Activated CD4-positive, CD25-positive, alpha-beta regulatory T cell treated with anti-CD3 and anti-CD28 coated beads, Interleukin-2, amount 50 U/mL, for 16 hours (primary cell): ENCODE results near the gene USP10.

ENCODE experiments used
- DNase-seq: peaks from one replicate; pipeline ENCODE4 v3.0.0-alpha.2; 2020; ENCODE audit warnings: low read depth, low spot score

Gene USP10

DNA sequence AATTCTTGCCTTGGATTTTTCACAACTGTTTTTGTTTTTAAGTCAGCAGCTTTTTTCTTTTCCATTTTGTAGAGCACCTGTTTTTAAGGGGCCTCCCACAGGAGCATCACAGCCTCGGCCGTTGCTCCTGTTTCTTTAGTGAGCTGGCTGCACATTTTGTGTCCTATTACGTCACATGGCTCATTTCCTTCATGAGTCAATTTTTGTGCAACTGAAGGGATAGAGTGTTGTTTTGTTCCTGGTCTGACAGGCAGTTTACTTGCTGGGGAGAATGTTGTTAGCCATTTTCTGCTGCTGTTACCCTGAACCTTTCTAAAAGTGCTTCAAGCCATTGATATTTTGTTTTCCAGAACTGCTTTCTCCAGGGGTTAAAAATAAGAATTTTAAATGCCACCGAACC lies 75.0 kb downstream of the USP10 start:
- DNase-seq, result no peak

DNA sequence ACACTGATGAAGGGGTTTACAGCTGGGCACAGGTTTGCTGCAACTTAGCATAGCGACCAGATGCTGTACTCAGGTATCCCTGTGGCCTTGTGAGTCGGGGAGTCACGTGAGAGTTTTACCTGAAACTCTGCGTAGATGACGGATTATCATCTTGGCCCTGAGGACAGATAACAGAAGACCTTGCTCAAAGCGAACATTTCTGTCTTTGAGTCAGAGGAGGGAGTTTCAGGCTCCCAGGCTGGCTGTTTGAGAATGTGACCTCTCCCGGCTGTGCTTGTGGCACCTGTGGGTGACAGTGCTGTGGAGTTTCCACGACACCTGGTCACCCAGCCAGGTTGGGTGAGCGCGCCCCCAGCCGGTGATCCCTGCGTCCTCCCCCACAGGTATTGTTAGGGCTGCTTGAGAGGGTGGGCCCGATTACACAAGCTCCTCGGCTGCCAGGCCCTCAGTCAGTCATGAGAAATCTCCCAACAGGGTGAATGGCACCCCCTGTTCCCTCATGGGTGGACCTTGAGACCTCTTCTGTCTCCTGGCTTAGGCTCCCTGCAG lies 75.5 kb downstream of the USP10 start:
- no peak for DNase-seq

DNA sequence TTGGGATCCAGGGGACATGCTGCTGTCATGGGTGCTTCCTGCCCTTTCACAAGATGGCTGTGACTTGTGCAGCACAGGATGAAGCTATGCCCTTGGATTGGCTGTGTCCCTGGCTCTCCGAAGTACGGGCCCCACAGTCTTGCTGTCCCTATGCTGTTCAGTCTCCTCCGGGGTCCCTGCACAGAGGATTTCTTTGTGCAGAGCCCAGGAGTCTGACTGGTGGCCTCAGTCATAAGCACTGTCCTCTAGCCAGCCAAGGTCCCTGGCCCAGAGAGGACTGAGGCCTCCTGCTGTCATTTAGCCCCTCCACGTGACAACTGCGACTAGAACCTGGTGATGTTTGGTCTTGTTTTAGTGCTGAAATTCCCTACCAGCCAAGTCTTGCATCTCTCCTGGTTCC lies 77.6 kb downstream of the USP10 start:
- no peak for DNase-seq

DNA sequence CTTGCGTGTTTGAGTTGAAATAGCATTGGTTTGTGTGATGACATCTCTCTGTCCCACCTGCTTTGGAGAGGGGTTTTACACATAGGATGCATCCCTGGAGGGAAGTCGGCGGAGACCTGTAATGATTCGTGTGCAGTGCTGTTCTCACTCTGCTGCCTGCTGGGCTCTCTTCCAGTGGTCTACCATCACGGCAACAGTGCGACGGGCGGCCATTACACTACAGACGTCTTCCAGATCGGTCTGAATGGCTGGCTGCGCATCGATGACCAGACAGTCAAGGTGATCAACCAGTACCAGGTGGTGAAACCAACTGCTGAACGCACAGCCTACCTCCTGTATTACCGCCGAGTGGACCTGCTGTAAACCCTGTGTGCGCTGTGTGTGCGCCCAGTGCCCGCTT lies 78.9 kb downstream of the USP10 start:
- no peak for DNase-seq

DNA sequence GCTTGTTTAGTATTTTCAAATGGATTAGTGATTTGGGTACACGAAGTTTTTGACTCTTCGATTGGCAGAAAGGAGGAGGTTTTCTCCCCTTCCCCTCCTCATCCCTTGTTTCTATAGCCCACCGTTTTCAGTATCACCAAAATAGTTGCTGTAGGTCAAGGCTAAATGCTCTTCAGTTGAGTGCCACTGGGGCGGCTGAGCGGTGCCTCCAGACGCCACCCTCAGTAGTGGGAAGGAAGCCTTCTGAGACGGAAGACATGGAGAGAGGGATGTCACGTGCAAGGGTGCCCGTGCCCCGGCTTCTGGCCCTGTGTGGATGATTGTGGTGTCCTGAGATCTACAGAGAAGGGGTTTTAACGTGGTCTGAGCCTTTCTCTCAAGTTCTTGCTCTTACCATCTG lies 80.3 kb downstream of the USP10 start:
- no peak for DNase-seq

DNA sequence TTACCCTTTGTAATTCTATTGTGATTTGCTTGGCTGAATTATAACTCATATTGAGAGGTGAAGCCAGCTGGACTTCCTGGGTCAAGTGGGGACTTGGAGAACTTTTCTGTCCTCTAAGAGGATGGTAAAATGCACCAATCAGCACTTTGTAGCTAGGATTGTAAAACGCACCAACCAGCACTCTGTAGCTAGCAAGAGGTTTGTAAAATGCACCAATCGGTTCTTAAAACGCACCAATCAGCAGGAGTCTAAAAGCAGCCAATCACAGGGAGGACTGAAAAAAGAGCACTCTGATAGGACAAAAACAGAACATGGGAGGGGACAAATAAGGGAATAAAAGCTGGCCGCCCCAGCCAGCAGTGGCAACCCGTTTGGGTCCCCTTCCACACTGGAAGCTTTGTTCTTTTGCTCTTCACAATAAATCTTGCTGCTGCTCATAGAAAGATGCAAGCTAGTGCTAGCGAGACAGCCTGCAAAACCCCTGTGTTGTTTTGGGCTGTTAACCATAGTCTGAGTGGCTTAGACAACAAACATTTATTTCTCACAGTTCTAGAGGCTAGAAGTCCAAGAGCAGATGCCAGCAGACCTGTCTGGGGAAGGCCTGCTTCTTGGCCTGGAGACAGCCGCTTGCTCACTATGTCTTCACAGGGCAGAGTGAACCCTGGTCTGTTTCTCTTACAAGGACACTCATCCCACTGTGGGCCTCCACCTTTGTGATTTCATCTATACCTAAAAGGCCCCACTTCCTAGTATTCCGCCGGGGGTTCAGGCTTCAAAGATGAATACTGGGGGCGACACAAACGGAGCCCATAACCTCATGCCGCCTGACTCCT lies 81.0 kb downstream of the USP10 start:
- DNase-seq, result no peak

DNA sequence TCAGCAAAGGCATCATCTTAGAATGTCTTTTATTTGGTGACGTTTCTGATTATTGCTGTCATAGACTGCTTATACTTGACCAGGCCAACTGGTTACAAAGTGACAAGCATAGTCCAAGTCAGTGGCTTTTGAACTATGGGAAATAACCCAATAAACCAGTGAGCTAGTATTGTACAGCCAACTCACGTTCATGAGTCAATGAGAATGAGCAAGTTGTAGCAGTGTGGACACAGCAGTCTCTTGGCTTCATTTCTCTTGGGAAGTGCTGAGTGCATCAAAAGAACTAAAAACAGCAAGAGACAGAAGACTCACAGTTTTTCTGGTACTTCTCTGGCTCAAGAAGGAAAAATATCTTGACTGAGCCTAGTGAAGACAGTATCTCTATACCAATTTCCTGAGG lies 83.0 kb downstream of the USP10 start:
- no peak for DNase-seq

DNA sequence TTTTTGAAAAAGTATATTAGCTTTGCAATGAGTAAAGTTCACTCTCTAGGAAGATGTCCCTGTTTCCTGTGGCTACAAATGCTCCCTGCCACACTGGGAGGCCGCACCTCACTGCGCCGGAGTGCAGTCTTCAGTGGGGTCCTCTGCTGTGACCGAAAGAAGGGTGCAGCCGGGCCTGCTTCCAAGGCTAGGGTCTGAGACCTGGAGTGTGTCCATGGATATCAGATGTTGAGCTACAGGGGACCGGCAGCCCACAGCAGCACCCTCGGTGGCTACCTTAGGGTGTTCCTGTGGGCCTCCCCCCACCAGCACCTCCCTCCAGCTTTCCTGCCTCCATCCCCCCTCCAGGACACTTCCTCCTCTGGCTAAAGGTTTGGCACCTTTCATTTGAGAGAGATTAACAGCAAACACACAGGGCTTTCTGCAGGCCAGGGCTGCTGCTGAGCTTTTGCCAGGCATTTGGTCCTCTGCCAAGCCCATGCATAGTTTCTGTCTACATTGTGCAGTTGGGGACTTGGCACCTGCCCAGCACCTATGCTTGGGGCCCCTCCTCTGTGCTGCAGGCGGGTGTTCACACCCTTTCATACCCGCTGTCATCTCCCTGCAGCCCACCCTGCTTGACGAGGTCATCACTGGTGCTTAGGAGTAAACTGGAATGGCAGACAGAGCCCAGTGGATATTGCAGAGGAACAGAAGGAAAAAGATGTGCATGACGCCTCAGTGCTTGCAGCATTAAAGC lies 86.2 kb downstream of the USP10 start:
- DNase-seq, result no peak

DNA sequence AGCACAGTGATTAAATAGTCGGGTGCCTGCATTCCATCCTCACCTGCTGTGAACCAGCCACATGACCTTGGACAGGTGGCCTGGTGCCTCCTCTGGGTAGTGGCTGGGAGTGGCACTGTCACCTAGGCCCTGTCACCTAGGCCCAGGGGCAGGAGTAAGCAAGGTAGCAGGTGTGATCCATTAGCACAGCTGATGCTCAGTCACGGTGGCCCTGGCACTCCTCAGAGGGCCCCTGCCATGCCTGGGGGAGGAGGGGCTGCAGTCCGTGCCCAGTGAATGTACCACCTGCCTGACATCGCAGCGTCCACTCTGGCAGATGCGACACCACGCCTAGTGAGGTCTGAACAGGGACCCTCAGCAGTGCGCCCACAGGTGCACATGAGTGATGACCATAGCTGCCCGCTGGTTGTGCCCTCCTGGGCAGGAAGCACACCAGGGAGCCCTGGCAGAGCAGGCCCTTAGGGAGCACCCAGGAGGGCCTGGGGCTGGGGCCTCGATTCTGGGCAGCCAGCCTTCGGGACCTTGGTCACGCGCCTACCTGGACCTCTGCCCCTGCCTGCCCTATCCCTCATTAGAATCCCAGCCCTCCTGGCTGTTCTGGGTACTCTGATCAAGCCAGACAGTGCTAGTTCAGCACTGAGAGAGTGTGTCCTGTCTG lies 86.9 kb downstream of the USP10 start:
- DNase-seq, result no peak

DNA sequence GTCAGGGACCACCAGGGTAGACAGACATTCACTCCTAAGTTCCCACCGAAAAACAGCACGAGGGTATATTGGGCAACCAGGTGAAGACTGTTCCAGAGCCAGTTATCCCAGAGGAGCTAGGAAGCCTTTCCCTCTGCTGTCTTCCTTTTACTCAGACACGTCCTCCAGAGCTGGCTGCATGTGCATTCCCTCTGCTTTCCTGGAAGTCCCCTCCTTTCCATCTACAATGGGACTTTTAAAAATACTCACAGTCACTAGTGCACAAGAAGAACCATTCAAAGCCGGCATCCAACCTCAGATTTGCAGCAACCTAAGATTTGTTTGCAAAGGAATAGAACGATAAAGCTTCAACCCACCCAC lies 87.4 kb downstream of the USP10 start:
- no peak for DNase-seq

DNA sequence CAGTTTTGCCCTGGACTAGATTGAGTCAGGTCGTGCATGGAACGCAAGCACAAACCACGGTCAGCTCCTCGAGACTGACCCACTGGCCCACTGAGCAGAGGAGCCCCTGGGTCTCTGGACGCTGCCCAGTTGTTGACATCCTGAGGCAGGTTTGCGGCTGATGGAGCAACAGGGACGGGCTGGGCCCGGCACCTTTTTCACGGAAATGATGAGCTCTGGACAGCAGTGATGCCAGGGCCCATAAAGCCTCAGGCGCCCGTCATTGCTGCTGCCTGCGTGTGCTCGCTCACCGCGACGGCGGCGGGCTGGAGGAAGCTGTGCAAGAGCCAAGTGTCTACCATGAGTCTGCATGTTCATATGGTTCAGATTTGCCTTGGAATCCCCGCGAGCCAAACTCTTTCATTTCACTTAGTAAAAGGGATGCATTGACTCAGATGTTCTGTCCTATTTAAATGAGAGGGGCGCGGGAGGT lies 89.2 kb downstream of the USP10 start:
- DNase-seq, result no peak

DNA sequence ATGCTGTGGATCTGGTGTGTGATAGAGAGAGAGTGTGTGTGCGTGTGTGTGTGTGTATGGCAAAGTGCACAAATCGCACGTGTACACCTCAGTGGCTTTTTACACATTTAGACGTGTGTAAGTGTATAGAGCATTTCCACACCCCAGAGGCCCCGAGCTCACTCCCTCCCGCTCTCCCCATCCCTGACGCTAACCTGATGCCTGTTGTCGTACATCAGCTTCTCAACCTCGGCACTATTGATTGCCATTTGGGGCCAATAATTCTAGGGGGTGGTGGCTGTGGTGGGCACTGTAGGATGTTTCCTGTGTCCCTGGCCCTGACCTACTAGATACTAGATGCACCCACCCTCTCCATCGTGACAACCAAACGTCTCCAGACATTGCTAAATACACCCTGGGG lies 89.6 kb downstream of the USP10 start:
- DNase-seq, result no peak

DNA sequence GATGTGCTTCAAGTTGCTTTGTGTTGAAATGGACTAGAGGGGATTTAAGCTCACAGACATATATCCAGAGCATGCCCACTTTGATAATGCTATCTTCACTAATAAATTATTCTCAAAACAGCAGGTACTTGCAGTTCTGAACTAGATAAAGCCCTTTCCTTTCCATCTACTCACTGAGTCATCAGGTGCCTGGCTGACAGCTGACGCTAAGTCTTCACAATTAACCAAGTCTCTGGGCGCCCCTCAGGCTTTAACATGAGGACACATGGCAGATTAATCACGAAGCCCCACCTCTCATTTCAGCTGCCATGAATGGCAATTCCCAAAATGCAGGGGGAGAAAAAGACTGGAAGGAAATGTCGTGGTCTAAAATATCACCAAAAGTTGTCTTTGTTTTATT lies 90.5 kb downstream of the USP10 start:
- no peak for DNase-seq

DNA sequence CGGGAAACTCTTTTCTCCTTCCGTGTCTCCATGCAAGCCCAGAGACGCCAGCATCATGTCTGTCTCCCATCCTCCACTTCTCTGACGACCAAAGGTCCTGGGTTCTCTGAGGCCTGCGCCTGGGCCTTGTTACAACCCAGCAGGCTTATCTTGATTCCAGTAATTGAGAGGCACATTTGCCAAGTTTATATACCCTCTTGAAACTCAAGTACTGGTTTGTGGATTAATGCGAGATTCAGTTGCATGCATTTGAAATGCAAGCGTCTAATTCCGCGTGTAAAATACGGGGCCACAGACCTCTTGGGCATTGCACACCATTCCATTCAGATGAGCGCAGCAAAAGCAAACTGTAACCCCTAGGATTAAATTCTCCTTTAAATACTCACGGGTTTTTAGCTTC lies 91.3 kb downstream of the USP10 start:
- DNase-seq, result no peak

DNA sequence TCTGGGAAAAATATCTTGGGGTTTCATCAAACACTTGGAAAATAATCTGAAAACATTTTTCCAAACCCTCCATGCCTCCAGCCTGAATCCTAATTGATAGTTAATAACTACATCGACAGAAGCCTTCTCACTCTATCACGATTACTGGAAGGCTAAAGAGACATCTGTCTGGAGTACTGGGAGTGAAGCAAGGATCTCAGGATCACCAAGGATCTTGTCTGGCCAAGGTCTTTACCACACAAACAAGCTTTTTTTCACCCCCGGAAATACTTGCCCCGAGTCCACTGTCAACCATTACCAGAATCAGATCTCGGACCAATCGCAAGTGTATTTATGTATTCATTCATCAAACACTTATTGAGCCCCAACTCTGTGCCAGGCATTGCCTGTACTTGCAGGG lies 91.7 kb downstream of the USP10 start:
- no peak for DNase-seq

DNA sequence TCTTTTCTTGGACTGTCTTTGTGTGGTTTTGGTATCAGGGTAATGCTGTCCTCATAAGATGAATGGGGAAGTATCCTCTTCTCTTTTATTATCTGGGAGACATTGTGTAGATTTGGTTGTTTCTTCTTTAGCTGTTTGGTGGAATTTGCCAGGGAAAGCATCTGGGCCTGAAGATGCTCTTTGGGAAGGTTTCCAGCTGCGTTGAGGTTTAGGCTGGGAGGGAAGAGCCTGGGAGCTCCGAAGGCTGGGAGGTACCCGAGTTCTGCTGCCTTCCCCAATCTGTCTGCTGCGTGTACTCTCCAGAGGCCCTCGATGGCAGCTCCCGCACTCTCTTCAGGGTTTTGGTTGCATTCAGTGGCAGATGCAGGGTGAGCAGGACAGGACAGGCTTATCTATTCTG lies 94.4 kb downstream of the USP10 start:
- no peak for DNase-seq

DNA sequence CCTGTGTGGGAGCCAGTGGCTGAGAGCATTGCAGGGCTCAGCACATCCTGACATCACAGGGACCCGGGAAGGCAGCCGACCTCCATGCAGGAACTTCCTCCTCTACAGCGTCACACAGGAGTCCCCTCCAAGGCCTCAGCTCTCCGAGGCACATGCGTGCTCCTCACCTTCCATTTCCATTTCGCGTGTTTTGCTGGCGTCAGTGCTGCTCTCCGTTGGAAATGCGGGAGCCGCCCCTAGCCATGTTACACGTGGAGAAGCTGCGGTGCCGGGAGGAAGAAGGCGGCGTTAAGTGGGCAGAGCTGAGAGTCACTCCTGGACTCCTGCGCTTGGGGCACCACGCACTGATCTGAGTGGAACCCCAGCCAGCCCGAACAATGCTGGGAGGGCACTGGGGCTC lies 94.8 kb downstream of the USP10 start:
- no peak for DNase-seq

DNA sequence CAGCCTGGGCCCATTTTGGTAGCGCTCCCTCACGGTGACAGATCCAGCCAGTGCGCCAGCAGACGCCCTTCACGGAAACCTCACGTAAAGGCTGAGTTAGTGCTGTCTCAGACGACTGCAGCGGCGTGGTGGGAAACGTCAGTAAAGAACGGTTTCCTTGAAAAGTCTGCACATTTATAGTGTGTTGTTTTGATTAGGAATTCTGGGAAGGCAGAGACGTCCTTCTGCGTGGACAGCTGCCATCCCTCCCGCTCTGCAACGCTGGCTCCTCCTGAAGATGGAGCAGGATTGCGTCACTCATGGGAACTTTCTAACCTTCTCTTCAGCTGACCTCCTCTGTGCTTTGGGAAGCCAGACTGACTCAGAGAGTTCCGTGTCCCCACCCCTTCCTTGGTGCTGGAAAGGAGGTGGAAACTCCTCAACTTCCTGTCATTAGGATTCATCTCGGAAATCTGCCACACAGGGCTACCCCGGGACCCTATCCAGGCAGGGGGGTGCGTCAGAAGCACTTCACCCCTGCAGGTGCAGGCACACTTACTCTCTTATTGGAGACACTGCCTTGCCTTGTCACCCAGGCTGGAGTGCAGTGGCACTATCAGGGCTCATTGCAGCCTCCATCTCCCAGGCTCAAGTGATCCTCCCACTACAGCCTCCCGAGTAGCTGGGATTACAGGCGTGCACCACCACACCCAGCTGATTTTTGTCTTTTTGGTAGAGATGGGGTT lies 95.7 kb downstream of the USP10 start:
- no peak for DNase-seq

DNA sequence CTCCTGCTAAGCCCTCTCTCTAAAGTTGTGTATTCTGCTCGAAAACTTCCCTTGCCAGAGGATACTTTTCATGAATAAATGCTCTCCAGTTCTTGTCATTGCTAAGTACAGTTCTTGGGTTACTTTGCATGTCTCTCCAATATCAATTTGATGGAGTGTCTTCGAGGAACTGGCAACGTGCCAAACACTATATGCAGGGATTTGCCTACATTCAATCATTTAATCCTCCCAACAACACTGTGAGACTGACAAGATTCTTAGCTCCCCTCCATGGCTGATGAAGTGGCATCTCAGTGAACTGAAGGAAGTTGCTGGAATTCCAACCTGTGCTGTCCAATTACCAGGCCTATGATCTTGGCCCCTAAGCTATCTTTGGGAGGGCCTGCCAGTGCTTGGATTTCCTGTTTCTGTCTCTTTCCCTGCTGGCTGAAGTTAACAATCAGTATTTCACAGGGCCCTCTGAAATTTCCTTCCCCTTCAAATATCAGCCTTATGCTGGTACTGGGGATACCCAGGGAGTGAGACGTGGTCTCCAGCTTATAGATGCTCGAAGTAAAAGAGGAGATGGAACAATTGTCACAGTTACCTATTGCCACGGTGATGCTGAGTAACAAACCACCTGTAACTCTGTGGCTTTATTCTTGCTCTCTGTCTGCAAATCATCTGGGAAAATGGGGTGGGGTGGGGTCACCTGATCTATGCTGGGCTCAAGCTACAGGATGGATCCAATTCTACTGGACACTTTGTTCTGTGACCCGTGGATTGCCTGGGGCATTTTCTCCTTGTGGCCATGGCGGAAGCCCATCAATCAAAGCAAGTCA lies 100.6 kb downstream of the USP10 start:
- no peak for DNase-seq

DNA sequence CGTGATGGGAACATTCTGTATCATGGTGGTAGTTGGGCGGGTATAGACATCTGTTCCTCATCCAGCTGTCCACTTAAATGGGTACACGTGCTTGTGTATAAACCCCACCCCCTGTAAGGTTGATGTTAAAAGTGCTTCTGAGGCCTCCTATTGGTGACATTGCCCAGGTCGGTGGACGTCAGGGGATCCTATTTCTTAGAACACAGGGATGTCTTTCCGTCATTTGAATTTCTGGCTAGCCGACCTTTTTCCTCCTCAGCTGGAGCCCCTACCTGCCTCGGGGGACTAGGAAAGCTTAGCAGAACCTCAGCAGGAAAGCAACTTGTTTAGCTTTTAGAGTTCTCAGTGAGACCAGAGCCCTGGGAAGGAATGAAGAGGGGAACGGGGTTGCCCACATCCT lies 103.3 kb downstream of the USP10 start:
- no peak for DNase-seq

DNA sequence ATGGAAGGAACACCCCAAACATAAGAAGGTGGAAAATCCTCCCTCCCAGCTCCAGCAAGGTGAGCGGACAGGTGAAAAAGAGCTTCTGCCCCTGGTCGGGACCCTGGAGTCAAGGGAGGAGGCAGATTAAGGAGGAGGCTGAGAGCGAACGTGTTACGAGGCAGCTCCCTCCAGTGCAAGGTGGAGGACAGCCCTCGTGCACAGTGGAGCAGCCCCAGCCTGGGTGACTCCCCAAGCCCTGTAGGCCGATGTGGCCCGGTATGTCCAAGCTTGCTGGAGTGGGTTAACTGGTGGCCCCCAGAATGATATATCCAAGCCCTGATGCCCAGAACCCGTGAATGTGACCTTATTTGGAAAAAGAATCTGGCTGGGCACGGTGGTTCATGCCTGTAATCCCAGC lies 104.5 kb downstream of the USP10 start:
- DNase-seq, result no peak
